Ovary (tissue), 9 donors: ENCODE data around the gene PLXNB2. TPM values are rescaled to one million over a fixed set of nuclear protein-coding genes. Genes with fewer than 3 reads are reported as not detected.

Experiments used
- DNase-seq, 5 donors: peaks; one replicate each; pipeline ENCODE4 v3.0.0-alpha.2; 2019 to 2020
- H3K27ac ChIP-seq, 2 donors: fragments of 200-600 bp; one replicate each; pipeline versions ENCODE4 v1.5.1 to v1.8.0; 2019 to 2022
- H3K27me3 ChIP-seq: fragments of 200-600 bp; one replicate; pipeline ENCODE4 v1.8.0; 2022
- H3K36me3 ChIP-seq: fragments of 200-600 bp; sonication (generic); one replicate; pipeline ENCODE4 v1.5.1; 2019
- H3K4me1 ChIP-seq: one replicate; pipeline ENCODE4 v1.8.1; 2013; ENCODE audit warnings: mild to moderate bottlenecking, moderate library complexity; ENCODE audit not compliant: insufficient read depth
- H3K4me3 ChIP-seq: fragments of 200-600 bp; sonication (generic); one replicate; pipeline ENCODE4 v1.5.1; 2017
- H3K9me3 ChIP-seq, 2 donors: fragments of 200-600 bp in 1 of 2; sonication (generic) in 1 of 2; one replicate each; pipeline versions ENCODE4 v1.5.1 to v1.8.1; 2013 to 2019; ENCODE audit warnings: mild to moderate bottlenecking in 1 of 2, moderate library complexity in 1 of 2
- CTCF ChIP-seq, 3 donors: fragments of 450-650 bp in 2 of 3; fragments of 200-600 bp in 1 of 3; IDR thresholded peaks; one replicate each; pipeline versions ENCODE4 v1.5.1 to v1.8.0; 2016 to 2022; ENCODE audit warnings: antibody characterized with exemption in 3 of 3, mild to moderate bottlenecking in 1 of 3
- EP300 ChIP-seq: sonication (generic); formaldehyde crosslinking; IDR thresholded peaks from one replicate; pipeline ENCODE4 v1.6.1; 2017; ENCODE audit warnings: antibody characterized with exemption
- POLR2A ChIP-seq: fragments of 450-650 bp; IDR thresholded peaks from one replicate; pipeline ENCODE4 v1.6.1; 2017; ENCODE audit warnings: antibody characterized with exemption, mild to moderate bottlenecking, moderate library complexity
- WGBS, 3 donors: extraction: QIAGEN DNeasy Blood & Tissue Kit in 1 of 3; methylation state at CpG; one replicate each; pipeline versions ENCODE4 v1.1.5 to v1.1.7; 2013 to 2017; 5-methylcytosine and 5-hydroxymethylcytosine counted together
- intact Hi-C, 4 donors: fragments of 100-400 bp; cut with DNase I; formaldehyde crosslinking; loops; one replicate each; pipeline versions ENCODE4 v1.11.0 to v1.15.1; 2022 to 2023
- polyA plus RNA-seq, 2 donors: library from polyadenylated mRNA; stranded (reverse); fragments of 200-250 nt in 1 of 2; fragments of 350-450 nt in 1 of 2; fragmentation: Illumina TruSeq in 1 of 2; extraction: RNeasy Lipid Tissue Mini Kit (QIAGEN cat#74804) in 1 of 2; gene quantifications; one replicate each; pipeline ENCODE4 v1.2.3, GENCODE V29; 2013 to 2014
- total RNA-seq, 7 donors: library from RNA; depleted of rRNA in 2 of 7; stranded (reverse); fragments of >200 nt in 2 of 7; fragmentation: NEBNext Ultra II Directional in 3 of 7; extraction: Animal tissue kit (Norgen Biotek cat#: 25700) in 3 of 7; gene quantifications; one replicate each; pipeline versions ENCODE4 v1.1.0 to v1.2.4, GENCODE V29; 2016 to 2023
- donor health status: DM: no; HTN: no; CAD: no; lungs with moderate emphysema.
- donor health status: DM: no; HTN: no; CAD: no.
- donor health status: Bipolar disorder and iron deficiency.
- donor health status: DM: yes; HTN: yes; CAD: no.
- donor health status: DM: no; HTN: no; CAD: no.
- donor health status: DM: yes; HTN: yes; CAD: no.

Gene PLXNB2
- total and polyA plus RNA-seq, 9 donors, result 26.5 to 274 (median 205) TPM

- peak overlapping the region; percentile 46 to 70 for H3K27ac ChIP-seq
- WGBS, 3 donors, result 24 to 32% (median 26%) methylated on average over 14 to 19 of the region's 19 CpGs
- H3K9me3 ChIP-seq, result no peaks in the 10 kb centered on the region
- peaks cover 33% of the 10 kb centered on the region for H3K4me1 ChIP-seq
- H3K27me3 ChIP-seq, result no peaks in the 10 kb centered on the region
- H3K4me3 ChIP-seq, result no peak overlapping the region
- no peaks in the 10 kb centered on the region for H3K36me3 ChIP-seq
- intact Hi-C loops, result no loop called here
- no peak for TF ChIP-seq EP300
- peak in 4 of 5 donors; percentile 53 to 74 (median 70) for DNase-seq
Measured at GRCh38 chr22:50307890-50308596, 597 bp upstream of the PLXNB2 start.

- H3K4me1 ChIP-seq, result peaks cover 52% of the 10 kb centered on the region
- intact Hi-C loops, result no loop called here
Measured at GRCh38 chr22:50305923-50306566, 1.4 kb downstream of the PLXNB2 start.

GRCh38 chr22:50305393-50305922, 2.0 kb downstream of the PLXNB2 start:
- Histone ChIP-seq H3K4me3 (peak overlapping the region; percentile 76), H3K4me1 (peaks cover 58% of the 10 kb centered on the region), H3K36me3 (no peaks in the 10 kb centered on the region), H3K27ac (peak overlapping the region; percentile 37 to 91), H3K9me3 (no peaks in the 10 kb centered on the region), H3K27me3 (no peaks in the 10 kb centered on the region)
- intact Hi-C loops, result no loop called here
- peak in 1 of 5 donors; percentile 68 for DNase-seq
- 19 to 34% (median 24%) methylated on average over 10 to 14 of the region's 14 CpGs for WGBS, 3 donors
- TF ChIP-seq POLR2A (no peak), EP300 (no peak), CTCF (IDR thresholded peaks at IDR 0.05) (no peak)

More at GRCh38 chr22:50305923-50306566, 1.4 kb downstream of the PLXNB2 start:
- H3K36me3 ChIP-seq, result no peaks in the 10 kb centered on the region
- peak overlapping the region; percentile 76 for H3K4me3 ChIP-seq
- H3K27me3 ChIP-seq, result no peaks in the 10 kb centered on the region
- no peak for TF ChIP-seq POLR2A
- TF ChIP-seq CTCF (IDR thresholded peaks at IDR 0.05), result no peak
- no peak for TF ChIP-seq EP300
- 0 to 2% (median 0%) methylated on average over 20 to 21 of the region's 21 CpGs for WGBS, 3 donors
- H3K9me3 ChIP-seq, result no peaks in the 10 kb centered on the region
- peak overlapping the region; percentile 91 to 92 for H3K27ac ChIP-seq
- peak; percentile 86 to 91 (median 89) for DNase-seq

GRCh38 chr22:50304528-50305392, 2.7 kb downstream of the PLXNB2 start:
- peak overlapping the region; percentile 37 to 91 for H3K27ac ChIP-seq
- 14 to 16% (median 16%) methylated on average over 21 to 22 of the region's 22 CpGs for WGBS, 3 donors
- H3K4me3 ChIP-seq, result peak overlapping the region; percentile 76
- H3K9me3 ChIP-seq, result no peaks in the 10 kb centered on the region
- H3K36me3 ChIP-seq, result no peaks in the 10 kb centered on the region
- peak in 3 of 5 donors; percentile 50 to 73 (median 68) for DNase-seq
- TF ChIP-seq EP300 (no peak), POLR2A (no peak), CTCF (IDR thresholded peaks at IDR 0.05) (no peak)
- intact Hi-C loops, result no loop called here
- no peaks in the 10 kb centered on the region for H3K27me3 ChIP-seq
- peaks cover 64% of the 10 kb centered on the region for H3K4me1 ChIP-seq
